Neural progenitor cell (in vitro differentiated cells): ENCODE measurements around the gene KRTAP1-1. TPM values are rescaled to one million over a fixed set of nuclear protein-coding genes. Genes with fewer than 3 reads are reported as not detected.

Experiments
- DNase-seq: peaks from one replicate; pipeline ENCODE4 v3.0.0-alpha.2; 2016; ENCODE audit warnings: low spot score
- H2AFZ ChIP-seq: fragments of 200-600 bp; sonication (generic); replicated peaks from 2 replicates; pipeline ENCODE4 v1.6.1; 2016; ENCODE audit warnings: antibody characterized with exemption
- H3F3A ChIP-seq: fragments of 200-600 bp; sonication (generic); 2 replicates; pipeline ENCODE4 v1.6.1; 2016; ENCODE audit warnings: antibody characterized with exemption, low read depth
- H3K27ac ChIP-seq: fragments of 200-600 bp; sonication (generic); 2 replicates; pipeline ENCODE4 v1.5.1; 2016; ENCODE audit warnings: mild to moderate bottlenecking
- H3K27me3 ChIP-seq: fragments of 200-600 bp; sonication (generic); 2 replicates; pipeline ENCODE4 v1.6.1; 2016; ENCODE audit warnings: mild to moderate bottlenecking, moderate library complexity
- H3K36me3 ChIP-seq: fragments of 200-600 bp; sonication (generic); 2 replicates; pipeline ENCODE4 v1.5.1; 2016
- H3K4me1 ChIP-seq: fragments of 200-600 bp; sonication (generic); 2 replicates; pipeline ENCODE4 v1.6.1; 2016; ENCODE audit warnings: mixed run types
- H3K4me2 ChIP-seq: fragments of 200-600 bp; sonication (generic); 2 replicates; pipeline ENCODE4 v1.6.1; 2016
- H3K4me3 ChIP-seq: fragments of 200-600 bp; sonication (generic); 2 replicates; pipeline ENCODE4 v1.5.1; 2016
- H3K79me2 ChIP-seq: fragments of 200-600 bp; sonication (generic); 2 replicates; pipeline ENCODE4 v1.6.1; 2016; ENCODE audit warnings: low read depth
- H3K9ac ChIP-seq: fragments of 200-600 bp; sonication (generic); 2 replicates; pipeline ENCODE4 v1.6.1; 2016
- H3K9me3 ChIP-seq: fragments of 200-600 bp; sonication (generic); 2 replicates; pipeline ENCODE4 v1.5.1; 2016; ENCODE audit warnings: low read depth
- H4K20me1 ChIP-seq: fragments of 200-600 bp; sonication (generic); 2 replicates; pipeline ENCODE4 v1.6.1; 2016; ENCODE audit warnings: low read depth
- H3K27ac Mint-ChIP-seq: 3 replicates; pipeline ENCODE4 v1.8.0; 2021; ENCODE audit warnings: mixed read lengths
- H3K27me3 Mint-ChIP-seq: 2 replicates; pipeline ENCODE4 v1.8.0; 2022; ENCODE audit warnings: low read depth, mild to moderate bottlenecking, inconsistent platforms, moderate library complexity, mixed read lengths; ENCODE audit not compliant: insufficient read depth
- H3K36me3 Mint-ChIP-seq: 3 replicates; pipeline ENCODE4 v1.8.0; 2021; ENCODE audit warnings: mixed read lengths
- H3K4me1 Mint-ChIP-seq: 3 replicates; pipeline ENCODE4 v1.8.0; 2021; ENCODE audit warnings: mixed read lengths
- H3K4me3 Mint-ChIP-seq: 3 replicates; pipeline ENCODE4 v1.8.0; 2021; ENCODE audit warnings: mild to moderate bottlenecking, moderate library complexity, mixed read lengths
- H3K9me3 Mint-ChIP-seq: 3 replicates; pipeline ENCODE4 v1.8.0; 2020; ENCODE audit warnings: mixed read lengths
- CTCF ChIP-seq: fragments of 200-600 bp; sonication (generic); IDR thresholded peaks from 2 replicates; pipeline ENCODE4 v1.5.1; 2017; ENCODE audit warnings: antibody characterized with exemption, mild to moderate bottlenecking
- EZH2 ChIP-seq: fragments of 200-600 bp; sonication (generic); IDR thresholded peaks from 2 replicates; pipeline ENCODE4 v1.6.1; 2017; ENCODE audit warnings: antibody characterized with exemption, mild to moderate bottlenecking, moderate library complexity
- EZH2phosphoT487 ChIP-seq: fragments of 200-600 bp; sonication (generic); IDR thresholded peaks from 2 replicates; pipeline ENCODE4 v1.6.1; 2017; ENCODE audit warnings: antibody characterized with exemption
- total RNA-seq: library from RNA; depleted of rRNA; stranded (reverse); fragments of >200 nt; gene quantifications from 2 replicates; pipeline ENCODE4 v1.2.3, GENCODE V29; 2015; ENCODE audit warnings: low replicate concordance

KRTAP1-1 gene
- total RNA-seq, 1 donor from 2014 or later, result not detected

GRCh38 chr17:40997361-40997760, 43.9 kb downstream of the KRTAP1-1 start:
- Mint-ChIP-seq H3K36me3 (no peaks in the 10 kb centered on the region), H3K4me3 (no peak overlapping the region), H3K27me3 (no peaks in the 10 kb centered on the region), H3K9me3 (no peaks in the 10 kb centered on the region), H3K4me1 (no peaks in the 10 kb centered on the region), H3K27ac (peak overlapping the region; percentile 9)
- Histone ChIP-seq H3K9ac (no peak overlapping the region), H3K4me1 (no peaks in the 10 kb centered on the region), H3K9me3 (no peaks in the 10 kb centered on the region), H3F3A (no peaks in the 10 kb centered on the region), H3K4me2 (no peak overlapping the region), H3K79me2 (no peaks in the 10 kb centered on the region), H3K27me3 (no peaks in the 10 kb centered on the region), H4K20me1 (no peaks in the 10 kb centered on the region), H3K36me3 (no peaks in the 10 kb centered on the region), H2AFZ (peak overlapping the region; percentile 1), H3K27ac (no peak overlapping the region), H3K4me3 (no peak overlapping the region)
- TF ChIP-seq EZH2phosphoT487 (no peak), EZH2 (no peak), CTCF (no peak)
- DNase-seq, result no peak

- H3K9ac ChIP-seq, result no peak overlapping the region
- no peak overlapping the region for H3K27ac ChIP-seq
- no peaks in the 10 kb centered on the region for H3K4me1 ChIP-seq
- H3K79me2 ChIP-seq, result no peaks in the 10 kb centered on the region
- TF ChIP-seq EZH2phosphoT487 (no peak), EZH2 (no peak)
- Mint-ChIP-seq H3K4me1 (no peaks in the 10 kb centered on the region), H3K27ac (no peak overlapping the region), H3K9me3 (no peaks in the 10 kb centered on the region), H3K27me3 (no peaks in the 10 kb centered on the region), H3K4me3 (no peak overlapping the region), H3K36me3 (no peaks in the 10 kb centered on the region)
- H3F3A ChIP-seq, result no peaks in the 10 kb centered on the region
- H3K36me3 ChIP-seq, result no peaks in the 10 kb centered on the region
- H2AFZ ChIP-seq, result no peak overlapping the region
- no peak overlapping the region for H3K4me2 ChIP-seq
- no peaks in the 10 kb centered on the region for H4K20me1 ChIP-seq
- no peaks in the 10 kb centered on the region for H3K9me3 ChIP-seq
- no peaks in the 10 kb centered on the region for H3K27me3 ChIP-seq
- H3K4me3 ChIP-seq, result no peak overlapping the region
- no peak for DNase-seq
Observed at GRCh38 chr17:40996829-40997228, 44.4 kb downstream of the KRTAP1-1 start.

GRCh38 chr17:40995116-40995515, 46.1 kb downstream of the KRTAP1-1 start:
- Histone ChIP-seq H3K9me3 (no peaks in the 10 kb centered on the region), H3K27ac (no peak overlapping the region), H3K4me1 (no peaks in the 10 kb centered on the region), H3K4me3 (no peak overlapping the region), H3K9ac (no peak overlapping the region), H3K27me3 (no peaks in the 10 kb centered on the region), H3K36me3 (no peaks in the 10 kb centered on the region), H2AFZ (no peak overlapping the region), H4K20me1 (no peaks in the 10 kb centered on the region), H3K79me2 (no peaks in the 10 kb centered on the region), H3K4me2 (no peak overlapping the region), H3F3A (no peaks in the 10 kb centered on the region)
- DNase-seq, result no peak
- no peak overlapping the region for H3K4me3 Mint-ChIP-seq
- H3K4me1 Mint-ChIP-seq, result no peaks in the 10 kb centered on the region
- no peaks in the 10 kb centered on the region for H3K9me3 Mint-ChIP-seq
- H3K36me3 Mint-ChIP-seq, result no peaks in the 10 kb centered on the region
- no peak overlapping the region for H3K27ac Mint-ChIP-seq
- TF ChIP-seq EZH2 (no peak), CTCF (no peak), EZH2phosphoT487 (no peak)
- H3K27me3 Mint-ChIP-seq, result no peaks in the 10 kb centered on the region

GRCh38 chr17:40993839-40994238, 47.4 kb downstream of the KRTAP1-1 start, which contains the start of gene KRTAP3-3:
Gene KRTAP3-3, minus strand, starts transcription at chr17:40994164. Its CDS starts 67 bp downstream, at chr17:40994097.
- Histone ChIP-seq H4K20me1 (no peaks in the 10 kb centered on the region), H3K9ac (no peak within 1 kb of the TSS), H2AFZ (peak within 1 kb of the TSS; percentile 61), H3K36me3 (no peaks in the 10 kb centered on the region), H3K9me3 (no peaks in the 10 kb centered on the region), H3K4me3 (no peak within 1 kb of the TSS), H3F3A (no peaks in the 10 kb centered on the region), H3K4me1 (no peaks in the 10 kb centered on the region), H3K4me2 (no peak within 1 kb of the TSS), H3K79me2 (no peaks in the 10 kb centered on the region), H3K27ac (no peak within 1 kb of the TSS), H3K27me3 (no peaks in the 10 kb centered on the region)
- H3K36me3 Mint-ChIP-seq, result no peaks in the 10 kb centered on the region
- no peak for DNase-seq
- H3K9me3 Mint-ChIP-seq, result no peaks in the 10 kb centered on the region
- H3K4me1 Mint-ChIP-seq, result no peaks in the 10 kb centered on the region
- no peak within 1 kb of the TSS for H3K27ac Mint-ChIP-seq
- TF ChIP-seq EZH2phosphoT487 (no peak), EZH2 (no peak), CTCF (no peak)
- no peaks in the 10 kb centered on the region for H3K27me3 Mint-ChIP-seq
- no peak within 1 kb of the TSS for H3K4me3 Mint-ChIP-seq
